Endothelial cell of umbilical vein (primary cell): ENCODE data around the gene PNLIPRP1. TPM values are rescaled to one million over a fixed set of nuclear protein-coding genes. Genes with fewer than 3 reads are reported as not detected.

ENCODE experiments used
- BruUV-seq: library from RNA; stranded (reverse); fragments of 400-500 nt; replicated peaks from 2 replicates; lab custom pipeline; 2021; lab: Mats Ljungman, UMichigan
- CTCF ChIA-PET: fragments of 300-600, 350-600 bp; sonication (Branson Sonifier 250); formaldehyde crosslinking; loops from one replicate; lab custom pipeline; 2021; ENCODE audit warnings: antibody characterized with exemption, inconsistent platforms; lab: Charles Lee
- POLR2A ChIA-PET: fragments of 300-600, 350-600 bp; sonication (Branson Sonifier 250); formaldehyde crosslinking; loops from one replicate; lab custom pipeline; 2021; ENCODE audit warnings: antibody characterized with exemption, inconsistent platforms; lab: Charles Lee
- DNase-seq: peaks from one replicate; pipeline ENCODE4 v3.0.0-alpha.2; 2011; ENCODE audit warnings: low read depth, low spot score
- FAIRE-seq: peaks from 2 replicates; lab custom pipeline; 2011; peaks lifted over from hg19 to GRCh38; lab: Jason Lieb, UNC
- H2AFZ ChIP-seq: 2 replicates; pipeline ENCODE4 v1.6.0; 2012; ENCODE audit warnings: low read depth, low read length, control low read depth, inconsistent platforms
- H3K27ac ChIP-seq: 2 replicates; pipeline ENCODE4 v1.5.1; 2011; ENCODE audit warnings: low read depth, mild to moderate bottlenecking, control low read depth, low read length, moderate library complexity; ENCODE audit not compliant: insufficient read depth
- H3K27me3 ChIP-seq, 2 experiments: 2 replicates each; pipeline versions ENCODE4 v1.6.0 to v1.6.1; 2011; ENCODE audit warnings: low read length in 2 of 2, mixed read lengths in 1 of 2; ENCODE audit not compliant: control insufficient read depth in 2 of 2, insufficient read depth in 2 of 2
- H3K36me3 ChIP-seq, 2 experiments: 2 replicates in 1 of 2; 3 replicates in 1 of 2; pipeline ENCODE4 v1.5.1; 2011; ENCODE audit warnings: low read length in 2 of 2, mild to moderate bottlenecking in 1 of 2, moderate library complexity in 1 of 2; ENCODE audit not compliant: control insufficient read depth in 2 of 2, insufficient read depth in 2 of 2; ENCODE audit errors: extremely low read depth in 1 of 2
- H3K4me1 ChIP-seq: 3 replicates; pipeline ENCODE4 v1.5.1; 2011; ENCODE audit warnings: mild to moderate bottlenecking, low read length; ENCODE audit not compliant: control insufficient read depth, insufficient read depth; ENCODE audit errors: extremely low read depth
- H3K4me2 ChIP-seq: 2 replicates; pipeline ENCODE4 v1.6.1; 2011; ENCODE audit warnings: low read length, control low read depth, mixed read lengths; ENCODE audit not compliant: insufficient read depth
- H3K4me3 ChIP-seq, 3 experiments: fragments of 200-600 bp in 1 of 3; sonication (generic), shearing (Covaris generic) in 1 of 3; replicated peaks in 1 of 3; 2 replicates each; pipeline ENCODE4 v1.5.1; 2011 to 2016; ENCODE audit warnings: control low read depth in 3 of 3, low read length in 3 of 3, mild to moderate bottlenecking in 2 of 3, inconsistent platforms in 1 of 3, low read depth in 1 of 3, moderate library complexity in 1 of 3; ENCODE audit not compliant: insufficient read depth in 1 of 3
- H3K79me2 ChIP-seq: 2 replicates; pipeline ENCODE4 v1.6.0; 2012; ENCODE audit warnings: low read length, inconsistent platforms; ENCODE audit not compliant: control insufficient read depth, insufficient read depth
- H3K9ac ChIP-seq: replicated peaks from 2 replicates; pipeline ENCODE3; 2011; ENCODE audit warnings: low read length, control low read depth; ENCODE audit not compliant: insufficient read depth; ENCODE audit errors: extremely low read depth
- H3K9me1 ChIP-seq: replicated peaks from 3 replicates; pipeline ENCODE4 v1.6.0; 2011; ENCODE audit warnings: mild to moderate bottlenecking, low read length; ENCODE audit not compliant: control insufficient read depth, insufficient read depth; ENCODE audit errors: extremely low read depth
- H3K9me3 ChIP-seq: replicated peaks from 2 replicates; pipeline ENCODE4 v1.5.1; 2012; ENCODE audit warnings: low read length, inconsistent platforms; ENCODE audit not compliant: control insufficient read depth, insufficient read depth
- H4K20me1 ChIP-seq: replicated peaks from 2 replicates; pipeline ENCODE3; 2011; ENCODE audit warnings: mild to moderate bottlenecking, low read length; ENCODE audit not compliant: control insufficient read depth, insufficient read depth; ENCODE audit errors: extremely low read depth
- CTCF ChIP-seq, 2 donors: IDR thresholded peaks; 1 replicate in 1 of 2; 2 replicates in 1 of 2; pipeline ENCODE4 v1.5.1; 2011; ENCODE audit warnings: low read length in 2 of 2, mild to moderate bottlenecking in 2 of 2, moderate library complexity in 2 of 2, control low read depth in 1 of 2, inconsistent platforms in 1 of 2, low read depth in 1 of 2; ENCODE audit not compliant: insufficient read depth in 1 of 2; ENCODE audit errors: extremely low read depth in 1 of 2
- EZH2 ChIP-seq: IDR thresholded peaks from 2 replicates; pipeline ENCODE4 v1.6.1; 2012; ENCODE audit warnings: borderline replicate concordance, low read depth, mild to moderate bottlenecking, moderate library complexity, low read length, inconsistent platforms; ENCODE audit not compliant: severe bottlenecking
- FOS ChIP-seq: IDR thresholded peaks from 2 replicates; pipeline ENCODE4 v1.6.1; 2011; ENCODE audit warnings: mild to moderate bottlenecking, low read length, moderate library complexity, borderline replicate concordance; ENCODE audit not compliant: insufficient read depth
- GATA2 ChIP-seq: IDR thresholded peaks from 2 replicates; pipeline ENCODE4 v1.7.0; 2011; ENCODE audit warnings: low read depth, mild to moderate bottlenecking, moderate library complexity, mixed read lengths, low read length; ENCODE audit not compliant: insufficient read length, insufficient read depth
- JUN ChIP-seq: IDR thresholded peaks from 2 replicates; pipeline ENCODE4 v1.6.1; 2011; ENCODE audit warnings: borderline replicate concordance, low read depth; ENCODE audit not compliant: insufficient read length, insufficient read depth
- MAX ChIP-seq: IDR thresholded peaks from 2 replicates; pipeline ENCODE4 v1.6.1; 2011; ENCODE audit not compliant: insufficient read depth, insufficient read length
- MYC ChIP-seq: IDR thresholded peaks from one replicate; pipeline ENCODE4 v1.6.1; 2011; ENCODE audit warnings: mild to moderate bottlenecking, low read depth, low read length
- POLR2A ChIP-seq: IDR thresholded peaks from 2 replicates; pipeline ENCODE4 v1.6.1; 2012; ENCODE audit warnings: low read depth, mild to moderate bottlenecking, control low read depth, low read length
- POLR2AphosphoS5 ChIP-seq: IDR thresholded peaks from 2 replicates; pipeline ENCODE4 v1.6.1; 2012; ENCODE audit warnings: low read depth, mild to moderate bottlenecking, control low read depth, low read length, moderate library complexity; ENCODE audit not compliant: insufficient read depth
- dilution Hi-C: fragments of 300-500 bp; cut with MboI; formaldehyde crosslinking; loops from one replicate; pipeline ENCODE4 v1.15.0; 2019; ENCODE audit warnings: low sequenced_read_pairs; ENCODE audit not compliant: extremely low pct_ligation_motif_present
- intact Hi-C: fragments of 100-400 bp; cut with micrococcal nuclease; formaldehyde crosslinking; loops from one replicate; pipeline ENCODE4 v1.10.0; 2022
- polyA plus RNA-seq, 4 experiments: library from polyadenylated mRNA; depleted of rRNA in 3 of 4; stranded (reverse) in 3 of 4; unstranded in 1 of 4; fragments of >200 nt; gene quantifications; 2 replicates each; pipeline versions ENCODE4 v1.2.1 to v1.2.3, GENCODE V29; 2011 to 2012; ENCODE audit warnings: missing spikeins in 1 of 4
- total RNA-seq: library from RNA; stranded (reverse); gene quantifications from 2 replicates; pipeline ENCODE4 v1.2.3, GENCODE V29; 2021

PNLIPRP1 gene
- total and polyA plus RNA-seq, 2 donors (not counting 3 experiments of a cell fraction or from before 2014, with no cell fraction given): not detected

DNA sequence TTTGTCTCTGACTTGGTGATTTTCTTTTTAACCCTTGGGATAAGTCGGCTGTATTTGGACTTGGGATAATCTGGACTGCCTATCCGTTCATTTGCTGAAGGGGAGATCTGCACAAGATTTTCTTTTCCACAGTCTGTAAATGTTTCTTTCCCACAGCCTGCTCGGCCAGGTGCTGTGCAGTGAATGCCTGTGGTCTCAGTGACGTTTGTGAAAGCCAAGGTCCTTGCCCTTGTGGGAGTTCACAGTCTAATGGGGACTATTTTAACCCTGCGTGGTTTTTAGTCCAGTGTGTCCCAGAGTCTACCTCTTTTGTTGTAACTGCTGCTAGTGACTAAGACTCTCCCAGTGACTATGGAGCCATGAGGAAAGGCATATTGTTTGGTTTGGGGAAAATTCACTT lies 36.1 kb upstream of the PNLIPRP1 start:
- Histone ChIP-seq H3K9me3 (no peaks in the 10 kb centered on the region), H3K36me3 (no peaks in the 10 kb centered on the region), H4K20me1 (no peaks in the 10 kb centered on the region), H3K4me2 (no peak overlapping the region), H3K27me3 (no peaks in the 10 kb centered on the region), H3K4me3 (no peak overlapping the region), H3K9ac (no peak overlapping the region), H2AFZ (no peak overlapping the region), H3K79me2 (no peaks in the 10 kb centered on the region), H3K4me1 (no peaks in the 10 kb centered on the region), H3K9me1 (no peaks in the 10 kb centered on the region), H3K27ac (no peak overlapping the region)
- ChIA-PET POLR2A (no interaction called here), CTCF (no interaction called here)
- no peak for TF ChIP-seq GATA2
- no peak for TF ChIP-seq EZH2
- TF ChIP-seq FOS: no peak
- TF ChIP-seq CTCF (IDR thresholded peaks at IDR 0.05; ENCODE audit: extremely low read depth in 1 of 2, insufficient read depth in 1 of 2, low read depth in 1 of 2, low read length in 2 of 2): no peak
- no peak for TF ChIP-seq POLR2AphosphoS5
- no peak for TF ChIP-seq JUN
- TF ChIP-seq MYC: no peak
- no peak for TF ChIP-seq MAX
- TF ChIP-seq POLR2A: no peak
- intact Hi-C loops (no loop called here), dilution Hi-C loops (no loop called here)
- BruUV-seq: no TSS peak
- DNase-seq (no peak), FAIRE-seq (no peak)
